H1 (cell line): ENCODE results near the gene KLHL34. TPM values are rescaled to one million over a fixed set of nuclear protein-coding genes. Genes with fewer than 3 reads are reported as not detected.

Source experiments
- CTCF ChIA-PET: fragments of 300-600 bp; sonication (Branson Sonifier 250); formaldehyde crosslinking; loops from one replicate; lab custom pipeline; 2021; ENCODE audit not compliant: partially characterized antibody; lab: Charles Lee
- POLR2A ChIA-PET: fragments of 300-600 bp; sonication (Branson Sonifier 250); formaldehyde crosslinking; loops from one replicate; lab custom pipeline; 2021; ENCODE audit warnings: inconsistent platforms; ENCODE audit not compliant: partially characterized antibody; lab: Charles Lee
- DNase-seq, 2 experiments: peaks; one replicate each; pipeline versions ENCODE4 v3.0.0 to v3.0.0-alpha.2; 2010 to 2022; ENCODE audit warnings: low spot score in 2 of 2, low read depth in 1 of 2, mixed read lengths in 1 of 2
- FAIRE-seq: peaks from 2 replicates; lab custom pipeline; 2011; peaks lifted over from hg19 to GRCh38; lab: Jason Lieb, UNC
- H2AFZ ChIP-seq: 2 replicates; pipeline ENCODE4 v1.8.1; 2012; ENCODE audit warnings: low read length, inconsistent platforms
- H2AK5ac ChIP-seq: 2 replicates; pipeline ENCODE4 v1.6.1; 2013; ENCODE audit warnings: low read depth, low read length
- H2BK120ac ChIP-seq: replicated peaks from 2 replicates; pipeline ENCODE3; 2013; ENCODE audit warnings: low read depth, low read length, inconsistent platforms
- H2BK12ac ChIP-seq: 2 replicates; pipeline ENCODE4 v1.6.1; 2013; ENCODE audit warnings: low read depth, low read length
- H2BK15ac ChIP-seq: 2 replicates; pipeline ENCODE4 v1.6.1; 2013; ENCODE audit warnings: low read length
- H2BK20ac ChIP-seq: 2 replicates; pipeline ENCODE4 v1.6.1; 2013; ENCODE audit warnings: low read length
- H2BK5ac ChIP-seq: 2 replicates; pipeline ENCODE4 v1.6.1; 2013; ENCODE audit warnings: low read depth, low read length
- H3K14ac ChIP-seq: 2 replicates; pipeline ENCODE4 v1.6.1; 2013; ENCODE audit warnings: inconsistent platforms; ENCODE audit not compliant: insufficient read length
- H3K18ac ChIP-seq: 2 replicates; pipeline ENCODE4 v1.6.1; 2013; ENCODE audit warnings: low read length; ENCODE audit errors: extremely low read depth
- H3K23ac ChIP-seq: 2 replicates; pipeline ENCODE4 v1.6.1; 2013; ENCODE audit warnings: inconsistent platforms; ENCODE audit not compliant: insufficient read length
- H3K23me2 ChIP-seq: 2 replicates; pipeline ENCODE4 v1.6.1; 2013; ENCODE audit warnings: low read depth, low read length
- H3K27ac ChIP-seq: 2 replicates; pipeline ENCODE4 v1.6.1; 2011; ENCODE audit warnings: low read depth, low read length, inconsistent platforms
- H3K27me3 ChIP-seq, 4 experiments: replicated peaks in 1 of 4; 1 replicate in 1 of 4; 2 replicates in 3 of 4; pipeline versions ENCODE4 v1.6.1 to v1.8.1; 2011 to 2013; ENCODE audit warnings: low read length in 3 of 4, mild to moderate bottlenecking in 3 of 4, inconsistent platforms in 2 of 4, mixed read lengths in 2 of 4, moderate library complexity in 1 of 4; ENCODE audit not compliant: control insufficient read depth in 3 of 4, insufficient read depth in 3 of 4; ENCODE audit errors: extremely low read depth in 1 of 4
- H3K36me3 ChIP-seq, 4 experiments: 2 replicates each; pipeline versions ENCODE4 v1.6.1 to v1.8.1; 2011 to 2013; ENCODE audit warnings: mild to moderate bottlenecking in 4 of 4, low read length in 3 of 4, moderate library complexity in 2 of 4, control low read depth in 1 of 4, inconsistent platforms in 1 of 4; ENCODE audit not compliant: insufficient read depth in 4 of 4, control insufficient read depth in 2 of 4
- H3K4ac ChIP-seq: replicated peaks from 2 replicates; pipeline ENCODE3; 2013; ENCODE audit warnings: low read length, low read depth, mixed read lengths, inconsistent platforms; ENCODE audit not compliant: insufficient read length
- H3K4me1 ChIP-seq, 4 experiments: replicated peaks in 1 of 4; 1 replicate in 1 of 4; 2 replicates in 3 of 4; pipeline versions ENCODE4 v1.6.1 to v1.8.1; 2011 to 2013; ENCODE audit warnings: low read length in 3 of 4, inconsistent platforms in 2 of 4, mixed read lengths in 1 of 4; ENCODE audit not compliant: insufficient read depth in 4 of 4, control insufficient read depth in 3 of 4
- H3K4me2 ChIP-seq, 2 experiments: 2 replicates each; pipeline versions ENCODE4 v1.6.1 to v1.8.1; 2011 to 2013; ENCODE audit warnings: low read depth in 2 of 2, low read length in 2 of 2, control low read depth in 1 of 2, inconsistent platforms in 1 of 2, mild to moderate bottlenecking in 1 of 2; ENCODE audit not compliant: insufficient read depth in 1 of 2
- H3K4me3 ChIP-seq, 4 experiments: fragments of 200-600, 300-600 bp in 1 of 4; sonication (generic), shearing (Covaris generic), sonication (Bioruptor Twin) in 1 of 4; 2 replicates each; pipeline versions ENCODE4 v1.5.1 to v1.8.1; 2011 to 2016; ENCODE audit warnings: low read length in 4 of 4, low read depth in 3 of 4, control low read depth in 2 of 4, inconsistent platforms in 2 of 4, mild to moderate bottlenecking in 2 of 4, mixed read lengths in 1 of 4, moderate library complexity in 1 of 4; ENCODE audit not compliant: insufficient read depth in 2 of 4; ENCODE audit errors: extremely low read depth in 1 of 4
- H3K56ac ChIP-seq: replicated peaks from 2 replicates; pipeline ENCODE3; 2013; ENCODE audit warnings: low read depth, mild to moderate bottlenecking, mixed read lengths, low read length, inconsistent platforms; ENCODE audit not compliant: insufficient read length
- H3K79me1 ChIP-seq: 2 replicates; pipeline ENCODE4 v1.6.1; 2013; ENCODE audit warnings: low read depth, low read length, control low read depth
- H3K79me2 ChIP-seq, 2 experiments: 2 replicates each; pipeline versions ENCODE4 v1.6.1 to v1.8.1; 2012 to 2013; ENCODE audit warnings: low read length in 2 of 2, mild to moderate bottlenecking in 2 of 2, inconsistent platforms in 1 of 2; ENCODE audit not compliant: insufficient read depth in 2 of 2, control insufficient read depth in 1 of 2
- H3K9ac ChIP-seq, 4 experiments: replicated peaks in 1 of 4; 1 replicate in 1 of 4; 2 replicates in 3 of 4; pipeline versions ENCODE4 v1.6.1 to v1.8.1; 2011 to 2013; ENCODE audit warnings: low read depth in 3 of 4, low read length in 3 of 4, control low read depth in 2 of 4, mild to moderate bottlenecking in 2 of 4, moderate library complexity in 2 of 4, inconsistent platforms in 1 of 4; ENCODE audit errors: extremely low read depth in 1 of 4
- H3K9me3 ChIP-seq, 2 experiments: 2 replicates each; pipeline versions ENCODE4 v1.6.1 to v1.8.1; 2012 to 2013; ENCODE audit warnings: mild to moderate bottlenecking in 2 of 2, moderate library complexity in 2 of 2, control low read depth in 1 of 2, inconsistent platforms in 1 of 2, low read depth in 1 of 2, low read length in 1 of 2, mixed read lengths in 1 of 2; ENCODE audit not compliant: insufficient read depth in 2 of 2
- H4K20me1 ChIP-seq, 2 experiments: replicated peaks in 1 of 2; 2 replicates each; pipeline versions ENCODE3 to v1.8.1; 2011 to 2013; ENCODE audit warnings: inconsistent platforms in 2 of 2, low read length in 2 of 2, mild to moderate bottlenecking in 1 of 2; ENCODE audit not compliant: insufficient read depth in 2 of 2, control insufficient read depth in 1 of 2
- H4K5ac ChIP-seq: 2 replicates; pipeline ENCODE4 v1.6.1; 2013; ENCODE audit warnings: low read length, low read depth, mixed read lengths, inconsistent platforms; ENCODE audit not compliant: insufficient read length
- H4K8ac ChIP-seq: 2 replicates; pipeline ENCODE4 v1.8.0; 2013; ENCODE audit warnings: mild to moderate bottlenecking, moderate library complexity, low read length, inconsistent platforms; ENCODE audit not compliant: insufficient read depth; ENCODE audit errors: extremely low read depth
- H4K91ac ChIP-seq: replicated peaks from 2 replicates; pipeline ENCODE3; 2013; ENCODE audit warnings: low read length, mixed read lengths, inconsistent platforms; ENCODE audit not compliant: insufficient read length
- BRCA1 ChIP-seq: IDR thresholded peaks from 2 replicates; pipeline ENCODE4 v1.6.1; 2012; ENCODE audit warnings: low read depth, low read length, improper control_type of control experiment
- CBX5 ChIP-seq: fragments of 300-800, 300-1000 bp; sonication (generic); IDR thresholded peaks from 2 replicates; pipeline ENCODE4 v1.7.1; 2016; ENCODE audit warnings: antibody characterized with exemption, low read length, low read depth
- CHD1 ChIP-seq: IDR thresholded peaks from 2 replicates; pipeline ENCODE4 v1.6.1; 2012; ENCODE audit warnings: low read depth, low read length, improper control_type of control experiment
- GTF2F1 ChIP-seq: IDR thresholded peaks from 2 replicates; pipeline ENCODE4 v1.6.1; 2012; ENCODE audit warnings: low read depth, low read length, improper control_type of control experiment, borderline replicate concordance
- HDAC6 ChIP-seq: IDR thresholded peaks from one replicate; pipeline ENCODE4 v1.7.1; 2012; ENCODE audit warnings: low read depth, mild to moderate bottlenecking, inconsistent platforms, low read length, moderate library complexity
- SP2 ChIP-seq: IDR thresholded peaks from 2 replicates; pipeline ENCODE4 v1.6.1; 2012; ENCODE audit warnings: mild to moderate bottlenecking, low read length, inconsistent platforms
- TAF7 ChIP-seq: optimal IDR thresholded peaks from 2 replicates; pipeline ENCODE3; 2011; ENCODE audit warnings: low read depth, mild to moderate bottlenecking, inconsistent platforms, low read length, moderate library complexity, borderline replicate concordance
- TBP ChIP-seq: IDR thresholded peaks from 2 replicates; pipeline ENCODE4 v1.6.1; 2011; ENCODE audit warnings: low read depth, low read length, improper control_type of control experiment
- TCF12 ChIP-seq: IDR thresholded peaks from 2 replicates; pipeline ENCODE4 v1.6.1; 2011; ENCODE audit warnings: low read depth, mild to moderate bottlenecking, low read length
- WGBS, 2 experiments: shearing (Covaris generic) in 1 of 2; methylation state at CpG; one replicate each; pipeline versions ENCODE4 v1.1.6 to v1.1.7; 2013 to 2015; ENCODE audit warnings: low lambda C conversion rate in 2 of 2, mixed read lengths in 2 of 2, inconsistent platforms in 1 of 2, low coverage in 1 of 2, missing lambda C conversion rate in 1 of 2; ENCODE audit not compliant: insufficient replicate concordance in 2 of 2, insufficient coverage in 1 of 2, insufficient read length in 1 of 2; ENCODE audit errors: extremely low coverage in 1 of 2, missing lambda C conversion rate in 1 of 2; 5-methylcytosine and 5-hydroxymethylcytosine counted together
- polyA plus RNA-seq, 7 experiments: library from polyadenylated mRNA; depleted of rRNA in 3 of 7; stranded (reverse) in 5 of 7; unstranded in 2 of 7; fragments of >200 nt in 5 of 7; fragments of 200-250 nt in 2 of 7; gene quantifications; 1 replicate in 5 of 7; 2 replicates in 1 of 7; 4 replicates in 1 of 7; pipeline versions ENCODE4 v1.2.1 to v1.2.3, GENCODE V29; 2011 to 2013; ENCODE audit warnings: missing spikeins in 2 of 7, mixed read lengths in 2 of 7
- total RNA-seq: library from RNA; stranded (reverse); fragmentation: NEBNext Ultra II Directional; extraction: Animal tissue kit (Norgen Biotek cat#: 25700); gene quantifications from 2 replicates; pipeline ENCODE4 v1.2.1, GENCODE V29; 2021
- TF ChIP-seq, protein P1 (sequence below): IDR thresholded peaks from 2 replicates; pipeline ENCODE4 v1.6.1; 2011; ENCODE audit warnings: low read depth, mild to moderate bottlenecking, low read length; ENCODE audit not compliant: insufficient read depth
- TF ChIP-seq, protein P2 (sequence below): IDR thresholded peaks from 2 replicates; pipeline ENCODE4 v1.6.1; 2012; ENCODE audit warnings: low read length, inconsistent platforms

Gene KLHL34
- total and polyA plus RNA-seq, 2 of the 8 experiments (the other 6 are each of a cell fraction or from before 2014, with no cell fraction given) = not detected

DNA sequence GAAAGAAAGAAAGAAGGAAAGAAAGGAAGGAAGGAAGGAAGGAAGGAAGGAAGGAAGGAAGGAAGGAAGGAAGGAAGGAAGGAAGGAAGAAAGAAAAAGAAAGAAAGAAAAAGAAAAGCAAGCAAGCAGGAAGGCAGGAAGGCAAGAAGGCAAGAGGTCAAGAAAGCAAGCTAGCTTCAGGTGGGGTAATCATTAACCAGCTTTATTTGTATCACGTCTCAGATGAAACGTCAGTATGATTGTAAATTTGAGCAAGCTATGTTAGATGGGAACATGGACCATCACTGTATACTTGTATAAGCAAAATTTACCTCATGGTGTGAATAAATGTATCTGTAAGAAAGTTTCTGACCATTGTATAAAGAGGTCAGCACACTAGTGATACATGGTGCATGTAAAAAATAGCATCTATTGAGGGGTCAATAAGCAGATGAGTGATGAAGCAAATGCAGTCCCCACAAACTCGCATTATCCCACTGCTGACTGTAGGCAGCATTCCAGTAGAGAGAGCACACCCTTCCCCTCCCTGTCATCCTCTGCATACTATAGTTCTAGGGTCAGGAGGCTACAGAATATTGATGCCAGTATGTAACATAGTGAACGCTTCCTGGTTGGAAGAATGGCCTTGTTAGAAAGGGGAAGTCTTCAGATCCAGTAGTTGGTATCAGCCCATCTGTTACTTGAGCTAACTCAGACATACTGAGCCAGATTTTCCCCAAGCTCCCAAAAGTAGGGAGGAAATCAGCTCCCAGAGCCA, 16.5 kb upstream of the KLHL34 start:
- H3K23ac ChIP-seq = no peak overlapping the region
- H3K4me2 ChIP-seq = no peak overlapping the region
- H3K56ac ChIP-seq = no peak overlapping the region
- H2BK5ac ChIP-seq = no peak overlapping the region
- H3K36me3 ChIP-seq = no peaks in the 10 kb centered on the region
- 85% methylated on average over 4 of the region's 4 CpGs; no CpG with 5 or more reads in 1 of the 2 experiments for WGBS, 2 experiments
- no peak overlapping the region for H3K27ac ChIP-seq
- H3K4me1 ChIP-seq = no peaks in the 10 kb centered on the region
- no peaks in the 10 kb centered on the region for H3K9me3 ChIP-seq
- no peak overlapping the region for H4K91ac ChIP-seq
- H3K4ac ChIP-seq = no peak overlapping the region
- H4K20me1 ChIP-seq = no peaks in the 10 kb centered on the region
- no peak overlapping the region for H2BK15ac ChIP-seq
- no peak overlapping the region for H2BK20ac ChIP-seq
- H2AFZ ChIP-seq = no peak overlapping the region
- no peak overlapping the region for H3K18ac ChIP-seq
- no peaks in the 10 kb centered on the region for H3K27me3 ChIP-seq
- no peak overlapping the region for H2BK12ac ChIP-seq
- FAIRE-seq (no peak), DNase-seq (no peak)
- no peak overlapping the region for H3K4me3 ChIP-seq
- ChIA-PET POLR2A (no interaction called here), CTCF (interaction anchor here (0.8 kb wide), 1 partner anchor 83 kb away, joined by 5 read pairs; the partner anchor contains the start of gene SMPX)
- no peaks in the 10 kb centered on the region for H3K23me2 ChIP-seq
- no peaks in the 10 kb centered on the region for H3K79me1 ChIP-seq
- no peak overlapping the region for H2BK120ac ChIP-seq
- no peak overlapping the region for H4K5ac ChIP-seq
- no peak overlapping the region for H4K8ac ChIP-seq
- no peak overlapping the region for H3K9ac ChIP-seq
- H2AK5ac ChIP-seq = no peak overlapping the region
- H3K14ac ChIP-seq = no peak overlapping the region
- H3K79me2 ChIP-seq = no peaks in the 10 kb centered on the region
- TF ChIP-seq, protein P1, sequence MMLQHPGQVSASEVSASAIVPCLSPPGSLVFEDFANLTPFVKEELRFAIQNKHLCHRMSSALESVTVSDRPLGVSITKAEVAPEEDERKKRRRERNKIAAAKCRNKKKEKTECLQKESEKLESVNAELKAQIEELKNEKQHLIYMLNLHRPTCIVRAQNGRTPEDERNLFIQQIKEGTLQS = no peak
- no peak for TF ChIP-seq CBX5
- no peak for TF ChIP-seq TCF12
- TF ChIP-seq TBP = no peak
- TF ChIP-seq BRCA1 = no peak
- TF ChIP-seq TAF7 = no peak
- TF ChIP-seq CHD1 = no peak
- no peak for TF ChIP-seq GTF2F1
- no peak for TF ChIP-seq HDAC6
- no peak for TF ChIP-seq SP2
- TF ChIP-seq, protein P2, sequence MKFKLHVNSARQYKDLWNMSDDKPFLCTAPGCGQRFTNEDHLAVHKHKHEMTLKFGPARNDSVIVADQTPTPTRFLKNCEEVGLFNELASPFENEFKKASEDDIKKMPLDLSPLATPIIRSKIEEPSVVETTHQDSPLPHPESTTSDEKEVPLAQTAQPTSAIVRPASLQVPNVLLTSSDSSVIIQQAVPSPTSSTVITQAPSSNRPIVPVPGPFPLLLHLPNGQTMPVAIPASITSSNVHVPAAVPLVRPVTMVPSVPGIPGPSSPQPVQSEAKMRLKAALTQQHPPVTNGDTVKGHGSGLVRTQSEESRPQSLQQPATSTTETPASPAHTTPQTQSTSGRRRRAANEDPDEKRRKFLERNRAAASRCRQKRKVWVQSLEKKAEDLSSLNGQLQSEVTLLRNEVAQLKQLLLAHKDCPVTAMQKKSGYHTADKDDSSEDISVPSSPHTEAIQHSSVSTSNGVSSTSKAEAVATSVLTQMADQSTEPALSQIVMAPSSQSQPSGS = no peak
